Naive thymus-derived CD8-positive, alpha-beta T cell (primary cell): ENCODE measurements around the gene PACS1. TPM values are rescaled to one million over a fixed set of nuclear protein-coding genes. Genes with fewer than 3 reads are reported as not detected.
"Not testable (repeated sequence)": the region's sequence is repeated elsewhere in the genome, so short reads cannot be mapped to it uniquely, and the experiment has no call there.

Experiments
- ATAC-seq, 2 donors: fragments of 150-1000 bp; cut with Tn5 transposase in 1 of 2; sonication (Bioruptor Pico), chemical (Tn5 transposase) in 1 of 2; 1 replicate in 1 of 2; 2 replicates in 1 of 2; pipeline ENCODE4 v1.10.0; 2021; ENCODE audit warnings: mild to moderate bottlenecking in 2 of 2, moderate library complexity in 2 of 2
- POLR2A ChIA-PET: fragments of 350-600 bp; sonication (Branson Sonifier 250); formaldehyde crosslinking; loops from one replicate; lab custom pipeline; 2021; ENCODE audit warnings: antibody characterized with exemption; lab: Charles Lee
- DNase-seq, 10 donors: peaks; one replicate each; pipeline versions ENCODE4 v3.0.0 to v3.0.0-alpha.2; 2020 to 2022
- H3K27ac Mint-ChIP-seq, 10 donors: one replicate each; pipeline ENCODE4 v1.8.0; 2020 to 2022; ENCODE audit warnings: mild to moderate bottlenecking in 10 of 10, mixed read lengths in 10 of 10, moderate library complexity in 4 of 10, inconsistent platforms in 1 of 10
- H3K27me3 Mint-ChIP-seq, 5 donors: one replicate each; pipeline ENCODE4 v1.8.0; 2021 to 2022; ENCODE audit warnings: mixed read lengths in 5 of 5
- H3K36me3 Mint-ChIP-seq, 3 donors: one replicate each; pipeline ENCODE4 v1.8.0; 2020 to 2022; ENCODE audit warnings: mixed read lengths in 3 of 3, mild to moderate bottlenecking in 2 of 3, inconsistent platforms in 1 of 3
- H3K4me1 Mint-ChIP-seq, 4 donors: one replicate each; pipeline ENCODE4 v1.8.0; 2021 to 2022; ENCODE audit warnings: mixed read lengths in 4 of 4
- H3K4me3 Mint-ChIP-seq, 10 donors: one replicate each; pipeline ENCODE4 v1.8.0; 2020 to 2022; ENCODE audit warnings: mild to moderate bottlenecking in 10 of 10, mixed read lengths in 10 of 10, moderate library complexity in 6 of 10, inconsistent platforms in 1 of 10
- H3K9me3 Mint-ChIP-seq, 9 donors: one replicate each; pipeline ENCODE4 v1.8.0; 2020 to 2022; ENCODE audit warnings: mixed read lengths in 9 of 9, mild to moderate bottlenecking in 3 of 9, inconsistent platforms in 1 of 9, moderate library complexity in 1 of 9
- polyA plus RNA-seq, 3 donors: library from polyadenylated mRNA; unstranded; fragments of 300-500 nt; fragmentation: Illumina TruSeq; gene quantifications; one replicate each; pipeline ENCODE4 v1.2.3, GENCODE V29; 2021
- total RNA-seq, 8 experiments: library from RNA in 2 of 8; stranded (reverse) in 2 of 8; gene quantifications; one replicate each; pipeline ENCODE4 v1.2.3 and lab custom pipeline; 2021 to 2026

Gene PACS1
- total and polyA plus RNA-seq, 5 experiments from 2014 or later, result 35.9 to 317 (median 98.8) TPM

GRCh38 chr11:66099746-66100145 is 29.7 kb downstream of the PACS1 start:
- ATAC-seq, DNase-seq, H3K27me3 Mint-ChIP-seq, H3K9me3 Mint-ChIP-seq: not testable (repeated sequence)
- POLR2A ChIA-PET, result interaction anchor here (1.2 to 7.2 kb wide), 3 partner anchors 14 to 18 kb away, joined by 4 to 91 read pairs (median 10); no protein-coding TSS in a partner anchor
- peak overlapping the region; percentile 91 to 98 (median 95) for H3K27ac Mint-ChIP-seq
- peak overlapping the region in 1 of 10 donors; percentile 84 for H3K4me3 Mint-ChIP-seq
- peaks cover 0 to 16% (median 0%) of the 10 kb centered on the region in 3 donors for H3K36me3 Mint-ChIP-seq
- peaks cover 37 to 74% (median 65%) of the 10 kb centered on the region in 4 donors for H3K4me1 Mint-ChIP-seq

GRCh38 chr11:66100272-66101065 is 30.4 kb downstream of the PACS1 start:
- ATAC-seq (peak; percentile 94 to 98), DNase-seq (peak; percentile 48 to 85 (median 70))
- H3K27ac Mint-ChIP-seq, result peak overlapping the region; percentile 91 to 98 (median 95)
- no peaks in the 10 kb centered on the region for H3K27me3 Mint-ChIP-seq
- peaks cover 41 to 81% (median 72%) of the 10 kb centered on the region in 4 donors for H3K4me1 Mint-ChIP-seq
- H3K9me3 Mint-ChIP-seq, result peaks cover 0 to 2% (median 0%) of the 10 kb centered on the region in 9 donors
- POLR2A ChIA-PET, result interaction anchor here (0.7 to 7.2 kb wide), 8 partner anchors 11 to 380 kb away, joined by 3 to 91 read pairs (median 9); partner anchors contain the start of genes PACS1 and RNASEH2C
- peaks cover 0 to 20% (median 0%) of the 10 kb centered on the region in 3 donors for H3K36me3 Mint-ChIP-seq
- peak overlapping the region; percentile 75 to 90 (median 86) for H3K4me3 Mint-ChIP-seq

DNA sequence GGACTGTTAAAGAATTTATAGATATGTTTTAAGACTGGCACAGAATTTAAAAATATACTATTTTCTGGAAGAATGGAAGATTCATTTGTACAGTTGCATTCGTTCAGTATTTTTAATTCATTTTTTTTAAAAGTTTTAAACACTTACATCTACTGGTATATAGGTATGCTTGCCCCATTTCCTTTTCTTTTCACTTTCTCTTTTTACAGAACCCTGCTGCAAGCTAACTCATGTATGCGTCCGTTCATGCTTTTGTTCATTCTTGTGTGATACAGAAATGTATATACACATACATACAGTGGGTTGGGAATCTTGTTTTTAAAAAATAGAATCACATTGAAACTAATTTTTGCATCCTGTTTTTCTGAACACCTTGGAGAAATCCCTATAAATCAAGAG is 31.0 kb downstream of the PACS1 start:
- H3K4me1 Mint-ChIP-seq, result peaks cover 41 to 84% (median 75%) of the 10 kb centered on the region in 4 donors
- ATAC-seq (peak; percentile 65 to 73), DNase-seq (no peak)
- POLR2A ChIA-PET, result interaction anchor here (1.0 to 7.2 kb wide), 8 partner anchors 10 to 31 kb away, joined by 4 to 91 read pairs (median 9); partner anchors contain the start of gene PACS1
- peak overlapping the region; percentile 75 to 90 (median 86) for H3K4me3 Mint-ChIP-seq
- H3K27me3 Mint-ChIP-seq, result no peaks in the 10 kb centered on the region
- peak overlapping the region; percentile 91 to 98 (median 95) for H3K27ac Mint-ChIP-seq
- peaks cover 0 to 2% (median 0%) of the 10 kb centered on the region in 9 donors for H3K9me3 Mint-ChIP-seq
- peaks cover 0 to 26% (median 1%) of the 10 kb centered on the region in 3 donors for H3K36me3 Mint-ChIP-seq

DNA sequence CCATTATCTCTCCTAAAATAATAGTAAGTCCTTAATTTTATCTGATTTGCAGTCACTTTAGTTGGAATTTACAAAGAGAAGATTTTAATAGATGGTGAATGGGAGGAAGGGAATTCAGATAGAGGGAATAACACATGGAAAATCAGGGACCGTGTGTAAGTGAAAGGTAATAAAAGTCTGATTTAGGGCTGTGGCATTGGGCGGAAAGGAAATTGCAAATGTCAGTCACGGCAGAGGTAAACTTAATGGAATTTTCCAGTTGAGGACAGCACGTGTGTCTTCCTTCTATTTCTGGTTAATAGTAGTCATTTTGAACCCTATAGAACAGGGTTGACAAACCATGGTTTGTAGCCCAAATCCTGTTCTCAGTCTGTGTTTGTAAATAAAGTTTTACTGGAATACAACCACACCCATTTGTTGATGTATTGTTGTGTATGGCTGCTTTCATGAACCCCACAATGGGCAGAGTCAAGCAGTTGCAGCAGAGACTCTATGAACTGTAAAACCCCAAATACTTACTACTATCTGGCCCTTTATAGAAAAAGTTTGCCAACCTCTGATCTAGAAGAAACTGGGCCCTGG is 34.1 kb downstream of the PACS1 start:
- Mint-ChIP-seq H3K4me1 (peaks cover 46 to 86% (median 79%) of the 10 kb centered on the region in 4 donors), H3K4me3 (peak overlapping the region in 8 of 10 donors; percentile 8 to 68 (median 42)), H3K27me3 (no peaks in the 10 kb centered on the region), H3K36me3 (peaks cover 0 to 33% (median 4%) of the 10 kb centered on the region in 3 donors), H3K9me3 (peaks cover 0 to 2% (median 0%) of the 10 kb centered on the region in 9 donors), H3K27ac (peak overlapping the region; percentile 83 to 97 (median 88))
- POLR2A ChIA-PET, result interaction anchor here (1.6 to 7.2 kb wide), 5 partner anchors 10 to 34 kb away, joined by 4 to 91 read pairs (median 33); partner anchors contain the start of gene PACS1
- DNase-seq (no peak), ATAC-seq (no peak)

DNA sequence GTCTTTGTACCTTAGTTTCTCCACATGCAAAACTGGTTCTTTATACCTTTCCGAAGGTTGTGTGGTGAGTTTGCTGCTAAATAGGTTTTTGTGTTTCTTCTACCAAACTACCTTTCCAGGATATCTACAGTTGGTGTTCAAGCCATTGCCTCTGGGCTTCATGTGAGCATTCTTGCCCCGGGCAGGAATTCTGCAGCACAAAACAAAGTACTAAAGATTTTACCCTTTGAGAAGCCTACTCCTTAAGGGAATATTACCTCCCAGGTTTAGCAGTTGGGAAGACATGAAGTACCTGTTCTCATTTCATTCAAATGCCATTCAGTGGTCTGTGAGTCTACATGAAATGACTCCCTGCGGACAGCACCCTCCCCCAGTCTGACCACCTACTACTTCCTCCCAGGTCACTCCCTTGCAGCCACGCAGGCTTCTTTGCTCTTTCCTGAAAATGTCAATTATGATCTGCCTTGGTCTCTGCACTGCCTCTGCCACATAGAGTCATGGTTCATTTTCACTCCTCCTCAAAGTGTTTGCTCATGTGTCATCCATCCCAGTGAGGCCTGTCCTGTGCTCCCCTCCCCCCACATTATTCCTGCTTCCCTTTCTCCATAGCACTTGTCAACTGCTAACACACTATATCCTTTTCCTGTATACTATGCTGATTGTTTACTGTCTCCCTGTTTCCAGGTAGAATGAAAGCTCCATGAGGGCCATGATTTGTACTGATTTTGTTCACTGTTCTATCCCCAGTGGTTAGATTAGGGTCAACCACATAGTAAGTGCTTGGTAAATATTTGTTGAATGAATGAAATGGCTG is 36.9 kb downstream of the PACS1 start:
- H3K36me3 Mint-ChIP-seq, result peaks cover 0 to 42% (median 9%) of the 10 kb centered on the region in 3 donors
- H3K4me1 Mint-ChIP-seq, result peaks cover 44 to 88% (median 82%) of the 10 kb centered on the region in 4 donors
- DNase-seq (no peak), ATAC-seq (no peak)
- H3K9me3 Mint-ChIP-seq, result peaks cover 0 to 2% (median 0%) of the 10 kb centered on the region in 9 donors
- POLR2A ChIA-PET, result interaction anchor here (0.5 to 2.2 kb wide), 7 partner anchors 9 to 599 kb away, joined by 3 to 16 read pairs (median 3); no protein-coding TSS in a partner anchor
- H3K4me3 Mint-ChIP-seq, result peak overlapping the region in 9 of 10 donors; percentile 15 to 70 (median 54)
- peak overlapping the region; percentile 37 to 91 (median 75) for H3K27ac Mint-ChIP-seq
- no peaks in the 10 kb centered on the region for H3K27me3 Mint-ChIP-seq

- POLR2A ChIA-PET, result interaction anchor here (0.5 to 1.7 kb wide), 5 partner anchors 23 to 600 kb away, joined by 3 to 5 read pairs (median 3); no protein-coding TSS in a partner anchor
- H3K4me1 Mint-ChIP-seq, result peaks cover 51 to 92% (median 89%) of the 10 kb centered on the region in 4 donors
- no peaks in the 10 kb centered on the region for H3K27me3 Mint-ChIP-seq
- DNase-seq, result no peak
- peaks cover 0 to 2% (median 0%) of the 10 kb centered on the region in 9 donors for H3K9me3 Mint-ChIP-seq
- ATAC-seq, result peak in 1 of 2 donors; percentile 32
- H3K27ac Mint-ChIP-seq, result peak overlapping the region; percentile 57 to 91 (median 82)
- H3K36me3 Mint-ChIP-seq, result peaks cover 0 to 42% (median 9%) of the 10 kb centered on the region in 3 donors
- H3K4me3 Mint-ChIP-seq, result peak overlapping the region in 9 of 10 donors; percentile 7 to 74 (median 52)
Measured at GRCh38 chr11:66107600-66108510, 37.8 kb downstream of the PACS1 start.

DNA sequence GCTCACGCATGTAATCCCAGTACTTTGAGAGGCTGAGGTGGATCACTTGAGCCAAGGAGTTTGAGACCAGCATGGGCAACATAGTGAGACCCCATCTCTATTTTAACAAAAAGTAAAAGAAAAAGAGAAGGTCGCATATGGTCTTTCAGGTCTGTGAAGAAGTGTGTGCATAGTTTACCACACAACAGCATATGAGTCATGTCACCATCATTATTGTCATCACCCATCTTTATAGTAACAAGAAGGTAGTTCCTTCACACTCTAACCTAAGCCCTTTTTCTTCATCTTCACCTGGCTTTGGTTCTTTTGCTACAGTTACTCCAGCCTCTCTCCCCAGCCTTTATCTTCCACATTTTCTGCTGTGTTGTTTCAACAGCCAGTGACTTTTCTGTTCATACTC is 39.2 kb downstream of the PACS1 start:
- peaks cover 0 to 36% (median 9%) of the 10 kb centered on the region in 3 donors for H3K36me3 Mint-ChIP-seq

DNA sequence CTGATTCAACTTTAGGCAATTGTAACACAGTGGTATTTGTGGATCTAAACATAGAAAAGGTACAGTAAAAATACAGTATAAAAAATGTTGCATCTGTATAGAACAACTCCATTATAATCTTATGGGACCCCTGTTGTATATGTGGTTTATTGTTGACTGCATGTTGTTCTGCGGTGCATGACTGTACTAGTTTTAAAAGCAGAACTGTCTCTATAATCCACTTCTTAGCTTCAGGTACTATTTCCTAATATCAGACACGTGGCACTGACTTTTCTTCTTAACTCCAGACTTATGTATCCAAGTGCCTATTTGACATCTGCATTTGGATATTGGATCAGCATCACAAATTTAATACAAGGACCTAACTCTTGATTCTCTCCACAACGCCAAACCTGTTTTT is 41.1 kb downstream of the PACS1 start:
- POLR2A ChIA-PET, result interaction anchor here (1.4 to 2.0 kb wide), 2 partner anchors 9 to 40 kb away, joined by 5 to 8 read pairs; no protein-coding TSS in a partner anchor

More for the DNA sequence above, 39.2 kb downstream of the PACS1 start:
- POLR2A ChIA-PET, result interaction anchor here (2.1 kb wide), 1 partner anchor 29 kb away, joined by 10 read pairs; no protein-coding TSS in a partner anchor
- Mint-ChIP-seq H3K9me3 (no peaks in the 10 kb centered on the region), H3K4me1 (peaks cover 52 to 95% (median 91%) of the 10 kb centered on the region in 4 donors), H3K27ac (peak overlapping the region in 8 of 10 donors; percentile 5 to 90 (median 72)), H3K4me3 (peak overlapping the region in 7 of 10 donors; percentile 2 to 61 (median 28)), H3K27me3 (no peaks in the 10 kb centered on the region)
- no peak for ATAC-seq
- no peak for DNase-seq

GRCh38 chr11:66112041-66112491 is 42.0 kb downstream of the PACS1 start:
- Mint-ChIP-seq H3K27ac (peak overlapping the region; percentile 74 to 96 (median 86)), H3K9me3 (no peaks in the 10 kb centered on the region), H3K4me1 (peaks cover 55 to 99% (median 96%) of the 10 kb centered on the region in 4 donors), H3K27me3 (no peaks in the 10 kb centered on the region), H3K36me3 (peaks cover 0 to 21% (median 8%) of the 10 kb centered on the region in 3 donors), H3K4me3 (peak overlapping the region; percentile 9 to 78 (median 60))
- POLR2A ChIA-PET, result interaction anchor here (0.9 to 2.0 kb wide), 2 partner anchors 10 to 41 kb away, joined by 3 to 8 read pairs; no protein-coding TSS in a partner anchor
- ATAC-seq (peak; percentile 28 to 49), DNase-seq (peak in 1 of 10 donors; percentile 29)

More for the DNA sequence above, 41.1 kb downstream of the PACS1 start:
- Mint-ChIP-seq H3K9me3 (no peaks in the 10 kb centered on the region), H3K4me3 (peak overlapping the region in 9 of 10 donors; percentile 12 to 78 (median 65)), H3K36me3 (peaks cover 0 to 25% (median 8%) of the 10 kb centered on the region in 3 donors), H3K27ac (peak overlapping the region in 9 of 10 donors; percentile 58 to 96 (median 78)), H3K27me3 (no peaks in the 10 kb centered on the region), H3K4me1 (peaks cover 50 to 95% (median 93%) of the 10 kb centered on the region in 4 donors)
- ATAC-seq (no peak), DNase-seq (no peak)
